GM19023 (cell line): ENCODE measurements around the gene MORN4.

Source experiments
- ATAC-seq: cut with Tn5 transposase; IDR thresholded peaks from one replicate; pipeline ENCODE4 v1.9.1; 2021; ENCODE audit warnings: mild to moderate bottlenecking, moderate library complexity; ENCODE audit not compliant: unreplicated experiment

MORN4 gene

GRCh38 chr10:97575127-97575668 lies 58.1 kb downstream of the MORN4 start:
- ATAC-seq, result no peak

GRCh38 chr10:97574374-97575126 lies 58.8 kb downstream of the MORN4 start:
- ATAC-seq, result no peak

GRCh38 chr10:97573672-97574071 lies 59.6 kb downstream of the MORN4 start:
- ATAC-seq, result no peak

GRCh38 chr10:97573021-97573420 lies 60.3 kb downstream of the MORN4 start:
- no peak for ATAC-seq

GRCh38 chr10:97572214-97572989 lies 60.9 kb downstream of the MORN4 start, which contains the start of gene ANKRD2:
ANKRD2 (plus strand) TSS chr10:97572779; CDS start chr10:97572789, 10 bp downstream.
- no peak for ATAC-seq

- no peak for ATAC-seq
Measured at GRCh38 chr10:97571622-97572021, 61.7 kb downstream of the MORN4 start.

GRCh38 chr10:97570789-97571471 lies 62.4 kb downstream of the MORN4 start:
- ATAC-seq, result no peak

GRCh38 chr10:97570146-97570788 lies 63.0 kb downstream of the MORN4 start:
- no peak for ATAC-seq

GRCh38 chr10:97567891-97568290 lies 65.4 kb downstream of the MORN4 start:
- no peak for ATAC-seq

GRCh38 chr10:97566336-97566996 lies 66.8 kb downstream of the MORN4 start:
- ATAC-seq, result no peak

- ATAC-seq, result no peak
Measured at GRCh38 chr10:97564776-97565175, 68.5 kb downstream of the MORN4 start.
